Naive thymus-derived CD4-positive, alpha-beta T cell (primary cell): ENCODE data around the gene MBOAT2. TPM values are rescaled to one million over a fixed set of nuclear protein-coding genes. Genes with fewer than 3 reads are reported as not detected.

Experiments used
- ATAC-seq: fragments of 150-1000 bp; cut with Tn5 transposase; 2 replicates; pipeline ENCODE4 v1.10.0; 2021; ENCODE audit warnings: mild to moderate bottlenecking, moderate library complexity
- CTCF ChIA-PET: fragments of 350-600 bp; sonication (Branson Sonifier 250); formaldehyde crosslinking; loops from one replicate; lab custom pipeline; 2021; ENCODE audit warnings: antibody characterized with exemption; lab: Charles Lee
- POLR2A ChIA-PET: fragments of 350-600 bp; sonication (Branson Sonifier 250); formaldehyde crosslinking; loops from one replicate; lab custom pipeline; 2021; ENCODE audit warnings: antibody characterized with exemption, inconsistent platforms; lab: Charles Lee
- DNase-seq, 9 donors: peaks; one replicate each; pipeline versions ENCODE4 v3.0.0 to v3.0.0-alpha.2; 2020 to 2022; ENCODE audit warnings: mixed read lengths in 1 of 9
- H3K27ac ChIP-seq: one replicate; pipeline ENCODE4 v1.7.0; 2013; ENCODE audit warnings: mild to moderate bottlenecking, low read depth, low read length, moderate library complexity
- H3K27me3 ChIP-seq, 2 donors: one replicate each; pipeline ENCODE4 v1.7.0; 2013; ENCODE audit warnings: low read length in 2 of 2, mild to moderate bottlenecking in 2 of 2, moderate library complexity in 2 of 2; ENCODE audit not compliant: control insufficient read depth in 2 of 2, insufficient read depth in 2 of 2
- H3K36me3 ChIP-seq, 3 experiments: 1 replicate in 2 of 3; 2 replicates in 1 of 3; pipeline ENCODE4 v1.7.0; 2013; ENCODE audit warnings: low read length in 3 of 3, mild to moderate bottlenecking in 3 of 3, moderate library complexity in 1 of 3; ENCODE audit not compliant: insufficient read depth in 3 of 3, control insufficient read depth in 2 of 3
- H3K4me1 ChIP-seq, 2 donors: one replicate each; pipeline ENCODE4 v1.7.0; 2013; ENCODE audit warnings: low read length in 2 of 2, mild to moderate bottlenecking in 2 of 2, moderate library complexity in 1 of 2; ENCODE audit not compliant: control insufficient read depth in 2 of 2, insufficient read depth in 2 of 2
- H3K4me3 ChIP-seq: 2 replicates; pipeline ENCODE4 v1.7.0; 2013; ENCODE audit warnings: mild to moderate bottlenecking, low read length
- H3K9me3 ChIP-seq, 3 experiments: 1 replicate in 2 of 3; 2 replicates in 1 of 3; pipeline ENCODE4 v1.7.0; 2013; ENCODE audit warnings: low read length in 3 of 3; ENCODE audit not compliant: control insufficient read depth in 2 of 3
- H3K27ac Mint-ChIP-seq, 9 donors: one replicate each; pipeline ENCODE4 v1.8.0; 2020 to 2022; ENCODE audit warnings: mixed read lengths in 9 of 9, mild to moderate bottlenecking in 8 of 9, moderate library complexity in 5 of 9, inconsistent platforms in 2 of 9
- H3K27me3 Mint-ChIP-seq, 5 donors: one replicate each; pipeline ENCODE4 v1.8.0; 2021 to 2022; ENCODE audit warnings: mixed read lengths in 5 of 5, mild to moderate bottlenecking in 1 of 5
- H3K36me3 Mint-ChIP-seq, 5 donors: one replicate each; pipeline ENCODE4 v1.8.0; 2020 to 2022; ENCODE audit warnings: mixed read lengths in 5 of 5, mild to moderate bottlenecking in 3 of 5, inconsistent platforms in 1 of 5
- H3K4me1 Mint-ChIP-seq, 7 donors: one replicate each; pipeline ENCODE4 v1.8.0; 2020 to 2022; ENCODE audit warnings: mixed read lengths in 7 of 7, mild to moderate bottlenecking in 3 of 7, inconsistent platforms in 1 of 7
- H3K4me3 Mint-ChIP-seq, 10 donors: one replicate each; pipeline ENCODE4 v1.8.0; 2020 to 2022; ENCODE audit warnings: mild to moderate bottlenecking in 10 of 10, mixed read lengths in 10 of 10, moderate library complexity in 6 of 10, inconsistent platforms in 2 of 10
- H3K9me3 Mint-ChIP-seq, 11 donors: one replicate each; pipeline ENCODE4 v1.8.0; 2020 to 2022; ENCODE audit warnings: mixed read lengths in 11 of 11, mild to moderate bottlenecking in 4 of 11, inconsistent platforms in 1 of 11, moderate library complexity in 1 of 11
- intact Hi-C, 2 donors: fragments of 100-400 bp; cut with micrococcal nuclease; formaldehyde crosslinking; loops; one replicate each; pipeline ENCODE4 v1.15.1; 2023
- polyA plus RNA-seq, 2 donors: library from polyadenylated mRNA; unstranded; fragments of 300-500 nt; fragmentation: Illumina TruSeq; gene quantifications; one replicate each; pipeline ENCODE4 v1.2.3, GENCODE V29; 2021
- total RNA-seq, 6 experiments: library from RNA in 5 of 6; stranded (reverse) in 5 of 6; gene quantifications; 1 replicate in 5 of 6; 2 replicates in 1 of 6; pipeline ENCODE4 v1.2.3 and lab custom pipeline; 2021 to 2026

MBOAT2 gene
- total and polyA plus RNA-seq, 7 experiments from 2014 or later, result 0.90 to 6.0 (median 1.9) TPM

DNA sequence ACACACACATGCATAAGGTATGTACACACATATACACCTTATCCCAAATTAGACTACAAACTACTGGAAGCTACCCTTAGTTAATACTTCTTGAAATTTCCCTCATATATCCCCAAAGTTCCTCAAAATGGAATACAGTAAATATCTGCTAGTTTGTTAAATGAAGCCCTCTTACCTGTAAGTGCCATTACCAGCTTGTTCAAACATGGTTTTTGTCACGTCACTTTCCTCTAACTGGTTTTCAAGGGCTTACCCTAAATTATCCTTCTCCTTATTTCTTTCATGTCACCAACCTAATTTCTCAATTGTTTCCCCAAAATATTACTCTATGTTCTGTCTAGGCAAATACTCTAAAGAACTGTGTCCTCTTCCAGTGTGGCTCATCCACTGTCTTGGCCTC is 141.7 kb downstream of the MBOAT2 start:
- H3K9me3 Mint-ChIP-seq, result no peaks in the 10 kb centered on the region

DNA sequence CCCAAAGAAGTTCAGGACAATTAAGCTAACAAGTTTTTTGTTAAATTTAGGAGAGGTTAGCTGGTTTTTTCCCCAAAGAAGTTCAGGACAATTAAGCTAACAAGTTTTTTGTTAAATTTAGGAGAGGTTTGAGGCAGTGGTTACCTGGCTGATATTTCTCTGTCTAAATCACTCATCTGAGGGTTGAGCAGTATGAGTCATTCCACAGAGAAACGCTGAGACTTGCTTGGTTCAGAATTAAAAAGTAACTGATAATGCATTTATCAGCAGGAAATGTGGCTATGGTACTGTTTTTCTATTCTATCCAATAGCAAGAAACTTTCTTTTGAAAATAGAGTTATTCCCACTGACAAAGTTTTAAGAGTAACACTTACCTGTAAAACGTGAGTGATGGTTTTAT is 143.2 kb downstream of the MBOAT2 start:
- CTCF ChIA-PET, result no interaction called here
- H3K4me3 Mint-ChIP-seq, result no peak overlapping the region

More for the DNA sequence above, 141.7 kb downstream of the MBOAT2 start:
- ChIA-PET CTCF (no interaction called here), POLR2A (no interaction called here)
- Histone ChIP-seq H3K4me3 (no peak overlapping the region), H3K36me3 (no peaks in the 10 kb centered on the region), H3K27ac (no peak overlapping the region), H3K27me3 (no peaks in the 10 kb centered on the region), H3K4me1 (no peaks in the 10 kb centered on the region), H3K9me3 (no peaks in the 10 kb centered on the region)
- no peaks in the 10 kb centered on the region for H3K36me3 Mint-ChIP-seq
- no peaks in the 10 kb centered on the region for H3K4me1 Mint-ChIP-seq
- H3K4me3 Mint-ChIP-seq, result no peak overlapping the region
- ATAC-seq, result no peak
- DNase-seq, result no peak
- no peak overlapping the region for H3K27ac Mint-ChIP-seq
- intact Hi-C loops, result no loop called here
- H3K27me3 Mint-ChIP-seq, result peaks cover 0 to 12% (median 0%) of the 10 kb centered on the region in 5 donors

DNA sequence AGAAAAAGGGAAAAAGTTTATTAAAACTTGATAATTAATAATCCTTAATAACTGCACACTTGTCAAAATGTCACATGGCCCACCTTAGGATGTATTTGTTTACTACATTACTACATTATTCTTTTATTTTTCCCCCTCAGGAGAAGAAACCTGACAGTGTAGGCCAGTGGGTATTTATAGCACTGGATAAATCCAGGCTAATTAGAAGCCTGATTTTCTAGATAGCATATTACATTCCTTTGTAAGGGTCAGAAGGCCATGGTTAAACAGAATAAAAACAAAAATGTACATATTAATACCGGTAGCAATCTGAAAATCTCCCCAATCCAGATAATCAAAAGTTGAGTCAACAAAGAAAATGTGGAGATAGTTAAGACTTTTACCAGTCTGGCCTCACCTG is 144.6 kb downstream of the MBOAT2 start:
- Histone ChIP-seq H3K4me1 (no peaks in the 10 kb centered on the region), H3K36me3 (no peaks in the 10 kb centered on the region), H3K4me3 (no peak overlapping the region), H3K27ac (no peak overlapping the region), H3K27me3 (peaks cover 0 to 3% of the 10 kb centered on the region in 2 donors), H3K9me3 (no peaks in the 10 kb centered on the region)
- intact Hi-C loops, result no loop called here
- CTCF ChIA-PET, result no interaction called here
- ATAC-seq (no peak), DNase-seq (no peak)
- Mint-ChIP-seq H3K36me3 (no peaks in the 10 kb centered on the region), H3K27me3 (peaks cover 0 to 19% (median 0%) of the 10 kb centered on the region in 5 donors), H3K9me3 (no peaks in the 10 kb centered on the region), H3K4me3 (no peak overlapping the region), H3K27ac (no peak overlapping the region), H3K4me1 (no peaks in the 10 kb centered on the region)
- POLR2A ChIA-PET, result no interaction called here

More for the DNA sequence above, 143.2 kb downstream of the MBOAT2 start:
- no peak for ATAC-seq
- no peak overlapping the region for H3K27ac Mint-ChIP-seq
- no peaks in the 10 kb centered on the region for H3K4me1 Mint-ChIP-seq
- H3K27ac ChIP-seq, result no peak overlapping the region
- intact Hi-C loops, result no loop called here
- H3K36me3 Mint-ChIP-seq, result no peaks in the 10 kb centered on the region
- H3K27me3 ChIP-seq, result no peaks in the 10 kb centered on the region
- H3K4me1 ChIP-seq, result no peaks in the 10 kb centered on the region
- H3K9me3 ChIP-seq, result no peaks in the 10 kb centered on the region
- no peak overlapping the region for H3K4me3 ChIP-seq
- no peak for DNase-seq
- POLR2A ChIA-PET, result no interaction called here
- no peaks in the 10 kb centered on the region for H3K9me3 Mint-ChIP-seq
- no peaks in the 10 kb centered on the region for H3K36me3 ChIP-seq
- peaks cover 0 to 19% (median 0%) of the 10 kb centered on the region in 5 donors for H3K27me3 Mint-ChIP-seq

DNA sequence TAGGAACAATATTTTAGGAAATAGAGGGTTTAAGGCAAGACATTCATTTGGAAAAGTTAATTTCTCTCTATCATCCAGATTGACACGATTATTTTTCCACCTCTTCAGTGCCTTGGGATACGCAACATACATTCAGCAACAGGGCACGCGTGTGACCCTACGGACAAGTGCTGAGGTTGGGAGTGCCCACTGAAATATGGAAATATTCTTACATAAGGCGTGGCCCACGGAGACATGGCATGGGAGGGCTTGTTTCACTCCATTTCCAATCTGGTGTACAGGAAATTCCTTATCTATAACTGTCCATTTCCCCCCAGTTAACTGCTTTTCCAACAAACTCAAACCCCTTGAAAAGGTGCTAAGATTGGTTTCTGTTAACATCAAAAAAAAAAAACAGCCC is 145.2 kb downstream of the MBOAT2 start:
- Histone ChIP-seq H3K27me3 (peaks cover 0 to 3% of the 10 kb centered on the region in 2 donors), H3K36me3 (no peaks in the 10 kb centered on the region), H3K4me1 (no peaks in the 10 kb centered on the region), H3K9me3 (no peaks in the 10 kb centered on the region), H3K4me3 (no peak overlapping the region), H3K27ac (no peak overlapping the region)
- H3K27ac Mint-ChIP-seq, result no peak overlapping the region
- ChIA-PET POLR2A (no interaction called here), CTCF (no interaction called here)
- intact Hi-C loops, result no loop called here
- H3K9me3 Mint-ChIP-seq, result no peaks in the 10 kb centered on the region
- no peak overlapping the region for H3K4me3 Mint-ChIP-seq
- H3K36me3 Mint-ChIP-seq, result no peaks in the 10 kb centered on the region
- peaks cover 0 to 19% (median 0%) of the 10 kb centered on the region in 5 donors for H3K27me3 Mint-ChIP-seq
- no peak for ATAC-seq
- no peak for DNase-seq
- H3K4me1 Mint-ChIP-seq, result no peaks in the 10 kb centered on the region

DNA sequence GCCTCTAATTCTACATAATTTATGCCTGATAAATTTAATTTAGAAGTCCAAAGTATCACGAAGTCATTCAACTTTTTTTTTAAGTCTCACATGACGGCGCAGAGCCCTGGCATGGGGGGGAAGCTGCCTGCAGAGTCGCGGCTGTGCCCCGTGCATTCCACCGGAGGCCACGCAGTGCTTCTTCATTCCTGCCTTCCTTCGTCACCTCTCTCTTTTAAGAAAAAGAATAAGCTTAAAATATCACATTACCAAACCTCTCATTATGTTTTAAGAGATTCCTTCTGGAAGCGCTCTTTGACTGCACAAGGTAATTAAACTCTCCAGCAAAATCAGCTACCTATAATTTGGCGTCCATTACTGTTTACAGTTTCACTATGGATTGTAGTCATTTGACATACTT is 145.8 kb downstream of the MBOAT2 start:
- no peak for DNase-seq
- no peaks in the 10 kb centered on the region for H3K9me3 Mint-ChIP-seq
- intact Hi-C loops, result no loop called here

DNA sequence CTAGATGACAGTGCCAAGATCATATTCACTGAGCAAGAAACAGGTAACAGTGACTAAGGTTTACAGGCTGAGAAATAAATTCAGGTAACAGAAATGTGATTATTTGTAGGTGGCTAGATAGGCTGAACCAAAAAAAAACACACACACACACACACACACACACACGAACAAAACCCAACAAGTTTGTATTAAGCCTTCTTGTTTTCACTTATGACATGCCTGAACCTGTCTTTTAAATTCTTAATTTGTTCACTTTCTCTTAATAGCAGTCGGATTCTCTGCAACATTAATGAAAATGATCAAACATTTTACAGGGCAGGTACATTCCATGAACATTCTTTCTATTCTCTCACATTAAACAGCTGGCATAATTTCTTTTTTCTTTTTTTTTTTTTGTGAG is 147.3 kb downstream of the MBOAT2 start:
- intact Hi-C loops, result no loop called here
- DNase-seq (no peak), ATAC-seq (no peak)
- Mint-ChIP-seq H3K27me3 (peaks cover 0 to 18% (median 6%) of the 10 kb centered on the region in 5 donors), H3K4me3 (no peak overlapping the region), H3K36me3 (no peaks in the 10 kb centered on the region), H3K4me1 (no peaks in the 10 kb centered on the region), H3K9me3 (no peaks in the 10 kb centered on the region), H3K27ac (no peak overlapping the region)
- ChIA-PET POLR2A (no interaction called here), CTCF (no interaction called here)
- H3K4me3 ChIP-seq, result no peak overlapping the region
- H3K4me1 ChIP-seq, result no peaks in the 10 kb centered on the region
- peaks cover 0 to 3% of the 10 kb centered on the region in 2 donors for H3K27me3 ChIP-seq
- H3K9me3 ChIP-seq, result no peaks in the 10 kb centered on the region
- no peak overlapping the region for H3K27ac ChIP-seq
- no peaks in the 10 kb centered on the region for H3K36me3 ChIP-seq

More for the DNA sequence above, 145.8 kb downstream of the MBOAT2 start:
- H3K4me1 ChIP-seq, result no peaks in the 10 kb centered on the region
- peaks cover 0 to 22% (median 0%) of the 10 kb centered on the region in 5 donors for H3K27me3 Mint-ChIP-seq
- H3K36me3 ChIP-seq, result no peaks in the 10 kb centered on the region
- peaks cover 0 to 3% of the 10 kb centered on the region in 2 donors for H3K27me3 ChIP-seq
- CTCF ChIA-PET, result no interaction called here
- H3K4me1 Mint-ChIP-seq, result no peaks in the 10 kb centered on the region
- no peak overlapping the region for H3K4me3 Mint-ChIP-seq
- H3K9me3 ChIP-seq, result no peaks in the 10 kb centered on the region
- ATAC-seq, result no peak
- no peak overlapping the region for H3K27ac Mint-ChIP-seq
- no peak overlapping the region for H3K27ac ChIP-seq
- no peak overlapping the region for H3K4me3 ChIP-seq
- POLR2A ChIA-PET, result no interaction called here
- H3K36me3 Mint-ChIP-seq, result no peaks in the 10 kb centered on the region

DNA sequence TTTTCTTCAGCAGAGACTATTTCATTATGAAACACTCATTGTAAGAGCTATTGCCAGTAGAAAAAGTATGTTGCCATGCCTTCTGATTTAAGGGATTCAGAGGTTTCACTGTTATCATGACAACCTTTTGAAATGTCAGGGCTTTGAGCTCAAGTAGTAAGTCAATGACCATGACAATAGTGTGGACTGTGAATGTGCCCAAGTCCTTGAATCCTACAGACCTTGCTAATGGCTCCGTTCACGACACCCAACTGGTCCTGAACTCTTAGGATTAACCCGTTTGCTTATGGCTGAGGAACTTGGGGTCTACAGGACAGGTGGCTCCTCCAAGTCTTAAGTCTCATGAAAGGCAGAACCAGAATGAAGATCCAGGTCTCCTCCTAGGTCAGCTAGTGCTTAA is 148.5 kb downstream of the MBOAT2 start:
- Histone ChIP-seq H3K27me3 (peaks cover 0 to 3% of the 10 kb centered on the region in 2 donors), H3K4me1 (no peaks in the 10 kb centered on the region), H3K36me3 (no peaks in the 10 kb centered on the region), H3K4me3 (no peak overlapping the region), H3K27ac (no peak overlapping the region), H3K9me3 (no peaks in the 10 kb centered on the region)
- no peak for DNase-seq
- Mint-ChIP-seq H3K36me3 (no peaks in the 10 kb centered on the region), H3K9me3 (no peaks in the 10 kb centered on the region), H3K4me1 (no peaks in the 10 kb centered on the region), H3K27ac (no peak overlapping the region), H3K27me3 (peaks cover 3 to 19% (median 7%) of the 10 kb centered on the region in 5 donors), H3K4me3 (no peak overlapping the region)
- CTCF ChIA-PET, result no interaction called here
- POLR2A ChIA-PET, result no interaction called here
- intact Hi-C loops, result no loop called here
- ATAC-seq, result no peak
